GM21526 (cell line): Measurements from ENCODE around the gene MAZ.
"Not testable (repeated sequence)": the region's sequence is repeated elsewhere in the genome, so short reads cannot be mapped to it uniquely, and the experiment has no call there.

Source experiments
- ATAC-seq: cut with Tn5 transposase; IDR thresholded peaks from one replicate; pipeline ENCODE4 v1.9.1; 2021; ENCODE audit warnings: moderate library complexity; ENCODE audit not compliant: unreplicated experiment, low FRiP score

The MAZ gene

DNA sequence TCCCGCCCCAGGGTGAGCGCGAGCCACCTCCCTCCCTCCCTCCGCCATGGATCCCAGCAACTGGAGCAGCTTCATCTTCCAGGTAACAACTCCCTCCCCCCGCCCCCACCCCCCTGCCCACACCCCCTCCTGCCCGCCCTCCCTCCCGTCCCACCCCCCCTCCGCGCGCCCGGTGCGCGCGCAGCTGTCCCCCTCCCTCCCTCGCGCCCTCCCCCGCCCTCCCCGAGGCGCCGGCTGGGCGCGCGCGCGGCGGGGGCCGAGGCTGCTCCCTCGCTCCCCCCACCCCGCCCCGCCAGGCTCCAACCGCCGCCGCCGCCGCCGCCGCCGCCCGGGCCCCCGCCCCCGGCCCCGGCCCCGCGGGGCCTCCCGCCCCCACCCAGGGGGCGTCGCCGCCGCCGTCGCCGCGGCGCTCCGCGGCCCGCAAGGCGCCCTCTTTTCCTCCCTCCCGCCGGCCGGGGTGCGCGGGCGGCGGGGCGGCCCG lies at the start of gene MAZ:
Gene MAZ (plus strand): TSS at position 431 of the 481 bp plus-strand sequence. CDS start 173 bp downstream, outside the sequence.
- ATAC-seq = no peak

DNA sequence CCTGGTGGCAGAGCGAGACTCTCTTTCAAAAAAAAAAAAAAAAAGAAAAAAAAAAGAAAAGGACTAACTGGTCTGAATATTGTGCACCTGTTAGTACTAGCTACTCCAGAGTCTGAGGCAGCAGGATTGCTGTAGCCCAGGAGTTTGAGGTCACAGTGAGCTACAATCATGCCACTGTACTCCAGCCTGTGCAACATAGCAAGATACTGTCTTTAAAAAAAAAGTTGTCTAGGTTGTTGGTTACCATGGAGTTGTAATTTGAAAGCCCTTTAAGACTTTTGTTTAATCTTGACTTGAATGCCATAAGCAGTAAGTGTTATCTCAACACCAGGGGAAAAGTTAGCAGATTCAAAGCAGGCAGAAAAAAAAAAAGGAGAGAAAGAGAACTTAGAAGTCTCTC lies 49.7 kb upstream of the MAZ start:
- ATAC-seq = no peak

DNA sequence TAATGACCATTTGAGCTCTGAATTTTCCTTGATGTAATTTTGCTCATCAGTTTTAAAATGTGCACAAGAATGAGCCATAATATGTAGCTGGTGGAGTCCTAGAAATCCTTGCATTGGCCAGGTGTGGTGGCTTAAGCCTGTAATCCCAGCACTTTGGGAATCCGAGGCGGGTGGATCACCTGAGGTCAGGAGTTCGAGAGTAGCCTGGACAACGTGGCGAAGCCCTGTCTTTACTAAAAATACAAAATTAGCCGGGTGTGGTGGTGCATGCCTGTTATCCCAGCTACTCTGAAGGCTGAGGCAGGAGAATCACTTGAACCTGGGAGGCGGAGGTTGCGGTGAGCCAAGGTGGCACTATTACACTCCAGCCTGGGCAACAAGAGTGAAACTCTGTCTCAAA lies 49.2 kb upstream of the MAZ start:
- not testable (repeated sequence) for ATAC-seq

DNA sequence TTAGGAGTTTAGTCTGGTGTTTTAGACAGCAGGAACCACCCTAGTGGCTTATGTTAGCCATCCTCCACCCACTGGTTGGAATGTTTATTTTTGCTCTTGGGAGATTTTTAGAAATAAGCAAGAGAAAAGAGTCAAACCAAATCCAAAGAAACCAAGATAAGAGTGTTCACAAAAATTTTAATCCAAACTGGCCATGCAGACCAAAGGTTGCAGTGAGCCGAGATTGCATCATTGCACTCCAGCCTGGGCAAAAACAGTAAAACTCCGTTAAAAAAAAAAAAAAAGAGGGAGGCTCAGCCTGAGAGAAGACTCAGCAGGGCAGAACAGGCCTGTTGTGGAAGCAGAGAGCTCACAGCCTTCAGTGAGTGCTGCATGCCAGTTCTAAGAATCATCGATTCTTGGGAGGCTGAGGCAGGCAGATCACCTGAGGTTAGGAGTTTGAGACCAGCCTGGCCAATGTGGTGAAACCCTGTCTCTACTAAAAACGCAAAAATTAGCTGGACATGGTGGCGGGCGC lies 48.3 kb upstream of the MAZ start:
- no peak for ATAC-seq

DNA sequence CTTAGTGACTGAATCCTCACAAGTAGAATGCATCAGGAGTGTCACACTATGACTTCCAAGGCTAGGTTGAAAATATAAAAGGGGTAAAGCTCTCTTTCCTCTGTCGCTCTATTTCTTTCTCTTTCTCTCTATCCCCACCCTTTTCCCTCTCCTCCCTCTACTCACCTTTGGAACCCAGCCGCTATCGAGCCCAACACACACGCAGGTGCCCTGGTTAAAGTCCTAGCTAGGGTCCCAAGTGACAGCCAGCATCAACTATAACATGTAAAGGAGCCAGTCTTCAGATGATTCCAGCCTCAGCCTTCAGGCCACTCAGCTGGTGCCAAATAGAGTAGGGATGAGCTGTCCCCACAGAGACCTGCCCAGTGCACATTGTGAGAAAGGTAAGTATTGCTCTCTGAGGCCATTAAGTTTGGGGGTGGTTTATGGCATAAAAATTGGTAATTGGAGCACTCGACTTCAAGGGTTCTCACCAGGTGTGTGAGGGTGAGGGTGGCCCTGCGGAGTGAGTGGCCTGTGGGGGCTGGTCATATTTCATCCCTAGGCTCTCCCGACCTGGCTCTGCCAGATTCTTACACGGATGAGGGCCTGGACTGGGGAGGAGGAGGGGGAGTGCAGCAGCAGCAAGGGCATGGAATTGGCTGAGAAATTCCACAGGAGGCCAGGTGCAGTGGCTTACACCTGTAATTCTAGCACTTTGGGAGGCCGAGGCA lies 45.6 kb upstream of the MAZ start:
- ATAC-seq = no peak

DNA sequence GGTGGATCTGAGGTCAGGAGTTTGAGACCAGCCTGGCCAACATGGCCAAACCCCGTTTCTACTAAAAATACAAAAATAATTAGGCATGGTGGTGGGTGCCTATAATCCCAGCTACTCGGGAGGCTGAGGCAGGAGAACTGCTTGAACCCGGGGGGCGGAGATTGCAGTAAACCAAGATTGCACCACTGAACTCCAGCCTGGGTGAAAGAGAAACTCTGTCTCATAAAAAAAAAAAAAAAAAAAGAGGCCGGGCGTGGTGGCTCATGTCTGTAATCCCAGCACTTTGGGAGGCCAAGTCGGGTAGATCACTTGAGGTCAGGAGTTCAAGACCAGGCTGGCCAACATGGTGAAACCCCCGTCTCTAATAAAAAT lies 45.1 kb upstream of the MAZ start:
- not testable (repeated sequence) for ATAC-seq

DNA sequence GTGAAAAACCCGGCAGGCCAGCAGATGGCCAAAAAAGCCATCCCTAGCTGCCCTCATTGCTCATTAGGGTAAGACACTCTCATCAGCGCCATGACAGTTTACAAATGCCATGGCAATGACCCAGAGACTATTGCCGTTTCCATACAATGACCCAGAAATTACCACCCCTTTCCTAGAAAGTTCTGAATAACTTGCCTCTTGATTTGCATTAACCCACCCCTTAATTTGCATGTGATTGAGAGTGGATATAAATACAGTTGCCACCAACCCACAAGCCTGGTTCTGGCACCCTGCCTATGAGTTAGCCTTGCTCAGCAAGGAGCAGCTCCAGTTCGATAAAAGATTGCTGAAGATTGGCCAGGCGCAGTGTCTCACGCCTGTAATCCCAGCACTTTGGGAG lies 44.4 kb upstream of the MAZ start:
- no peak for ATAC-seq

DNA sequence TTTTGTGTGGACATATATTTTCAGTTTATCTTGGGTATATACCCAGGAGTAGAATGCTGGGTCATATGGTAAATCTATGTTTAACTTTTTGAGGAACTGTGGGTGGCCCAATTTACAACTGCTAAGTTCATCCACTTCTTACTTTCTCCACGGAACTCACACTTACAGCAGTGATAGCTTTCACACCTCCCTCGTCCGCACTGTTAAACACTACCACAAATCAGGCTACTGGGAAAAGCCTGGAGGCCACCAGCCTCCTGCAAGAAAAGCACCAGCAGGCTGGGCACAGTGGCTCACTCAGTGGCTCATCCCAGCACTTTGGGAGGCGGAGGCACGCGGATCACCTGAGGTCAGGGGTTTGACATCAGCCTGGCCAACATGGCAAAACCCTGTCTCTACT lies 43.0 kb upstream of the MAZ start:
- ATAC-seq = no peak

DNA sequence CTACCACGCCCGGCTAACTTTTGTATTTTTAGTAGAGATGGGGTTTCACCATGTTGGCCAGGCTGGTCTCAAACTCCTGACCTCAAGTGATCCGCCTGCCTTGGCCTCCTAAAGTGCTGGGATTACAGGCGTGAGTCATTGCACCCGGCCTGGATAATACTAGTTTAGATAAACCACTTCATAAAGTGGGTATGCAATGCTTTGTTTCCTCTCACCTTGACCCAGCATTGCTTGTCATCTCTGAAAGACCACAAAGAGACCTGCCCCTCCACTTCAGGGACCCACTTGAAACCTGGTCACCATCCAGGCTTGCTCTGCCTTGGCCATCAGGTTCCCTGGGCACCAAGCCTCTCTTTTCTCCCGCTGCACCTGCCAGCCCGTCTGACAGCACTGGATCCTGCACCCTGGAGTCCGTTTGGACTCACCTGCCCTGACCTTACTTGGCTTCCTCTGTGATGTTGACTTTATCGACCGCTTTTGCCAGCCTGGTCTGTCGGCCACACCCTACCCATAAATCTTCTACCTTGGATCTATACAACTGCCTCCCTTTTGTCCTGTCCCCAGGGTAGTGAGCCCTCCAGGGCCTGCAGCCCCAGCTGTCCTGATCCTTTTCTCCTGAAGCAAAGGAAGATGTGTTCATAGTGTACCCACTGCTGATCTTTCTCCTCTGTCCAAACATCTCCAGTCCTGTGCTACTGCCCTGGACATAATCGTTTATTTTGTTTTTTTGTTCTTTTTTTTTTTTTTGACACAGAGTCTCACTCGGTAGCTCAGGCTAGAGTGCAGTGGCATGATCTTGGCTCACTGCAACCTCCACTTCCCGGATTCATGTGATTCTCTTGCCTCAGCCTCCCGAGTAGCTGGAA lies 40.9 kb upstream of the MAZ start:
- ATAC-seq = no peak

DNA sequence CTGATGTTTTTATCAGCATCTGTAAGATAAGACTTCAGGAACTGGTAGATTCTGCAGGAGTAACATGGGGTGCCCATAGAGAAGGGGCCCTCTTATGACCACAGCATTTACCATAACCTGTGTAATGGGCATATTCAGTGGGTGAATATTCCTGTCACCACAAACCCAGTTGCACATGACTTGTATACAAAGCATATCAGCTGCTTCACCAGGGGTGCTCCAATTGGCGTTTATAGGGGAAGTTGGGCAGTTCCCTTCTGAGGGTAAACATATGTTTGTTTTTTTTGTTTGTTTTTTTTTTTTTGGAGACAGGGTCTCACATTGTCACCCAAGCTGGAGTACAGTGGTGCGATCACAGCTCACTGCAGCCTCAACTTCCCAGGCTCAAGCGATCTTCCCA lies 39.8 kb upstream of the MAZ start:
- no peak for ATAC-seq

DNA sequence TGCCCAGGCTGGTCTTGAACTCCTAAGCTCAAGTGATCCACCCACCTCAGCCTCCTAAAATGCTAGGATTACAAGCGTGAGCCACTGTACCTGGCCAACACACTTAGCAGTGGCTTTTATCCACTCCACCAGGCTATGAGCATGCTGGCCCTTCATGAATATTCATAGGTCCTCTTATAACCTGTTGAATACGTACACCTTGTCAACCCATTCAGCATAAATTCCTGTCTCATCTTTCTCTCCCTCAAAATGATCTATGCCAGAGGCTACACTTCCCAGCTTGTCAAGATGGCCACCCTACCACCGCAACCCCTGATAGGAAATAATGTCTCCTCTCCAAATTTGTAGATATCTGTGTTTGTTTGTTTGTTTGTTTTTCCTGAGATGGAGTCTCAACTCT lies 39.3 kb upstream of the MAZ start:
- no peak for ATAC-seq

DNA sequence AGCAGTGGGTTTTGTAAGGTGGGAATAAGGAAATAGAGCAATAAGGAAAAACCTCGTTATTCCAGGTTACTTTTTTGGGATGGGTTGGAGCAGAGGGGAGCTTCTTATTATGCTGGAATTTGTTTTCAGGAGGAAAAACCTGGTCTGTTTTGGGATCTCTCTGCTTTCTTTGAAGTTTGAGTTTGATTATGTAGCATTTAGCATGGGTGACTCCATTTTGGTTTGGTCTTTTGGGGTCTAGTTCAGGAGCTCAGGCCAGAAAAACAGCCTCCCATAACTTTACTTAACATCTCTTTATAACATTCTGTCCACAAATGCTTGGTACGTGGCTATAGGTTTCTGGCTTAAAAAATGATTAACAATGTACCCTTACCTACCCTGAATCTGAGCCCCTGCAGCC lies 36.8 kb upstream of the MAZ start:
- no peak for ATAC-seq

DNA sequence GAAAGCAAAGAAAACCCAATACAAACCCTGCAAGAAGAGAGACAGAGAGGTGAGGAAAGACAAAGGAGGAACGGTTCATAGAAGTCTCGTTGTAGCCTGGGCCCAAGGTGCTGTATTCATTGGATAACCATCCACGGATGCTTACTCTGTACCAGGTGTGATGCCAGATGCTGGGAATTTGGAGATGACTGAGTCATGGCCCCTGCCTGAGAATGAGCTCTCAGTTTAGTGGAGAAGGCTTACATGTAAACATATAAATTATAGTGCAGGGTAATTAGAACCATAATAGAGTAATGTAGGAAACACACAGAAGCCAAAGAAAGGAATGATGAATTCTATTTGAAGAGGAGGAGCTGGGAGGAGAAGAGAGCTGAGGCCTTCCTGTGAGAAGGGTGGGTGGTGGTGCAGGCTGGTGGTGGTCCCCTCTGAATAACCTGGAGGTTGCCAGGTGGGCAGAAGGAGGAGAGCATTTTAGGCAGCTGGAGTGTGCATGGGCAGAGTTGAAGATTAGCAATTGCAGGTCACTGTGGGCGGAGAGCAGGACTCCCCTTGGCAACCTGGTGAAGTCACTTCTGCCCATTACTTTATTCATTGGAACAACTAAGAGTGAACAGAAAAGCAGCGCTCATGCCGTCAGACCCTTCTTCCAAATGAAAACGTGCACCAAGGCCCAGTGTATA lies 35.9 kb upstream of the MAZ start:
- ATAC-seq = no peak

DNA sequence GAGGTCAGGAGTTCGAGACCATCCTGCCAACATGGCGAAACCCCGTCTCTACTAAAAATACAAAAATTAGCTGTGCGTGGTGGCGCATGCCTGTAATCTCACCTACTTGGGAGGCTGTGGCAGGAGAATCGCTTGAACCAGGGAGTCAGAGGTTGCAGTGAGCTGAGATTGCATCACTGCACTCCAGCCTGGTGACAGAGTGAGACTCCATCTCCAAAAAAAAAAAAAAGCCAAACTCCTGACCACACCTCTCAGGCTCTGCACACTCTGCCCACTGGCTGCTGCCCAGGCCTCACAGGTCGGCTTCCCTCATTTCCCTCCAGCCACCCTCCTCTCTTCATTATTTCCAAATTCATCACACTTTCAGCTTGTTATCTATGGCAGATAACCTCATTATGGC lies 34.0 kb upstream of the MAZ start:
- not testable (repeated sequence) for ATAC-seq

DNA sequence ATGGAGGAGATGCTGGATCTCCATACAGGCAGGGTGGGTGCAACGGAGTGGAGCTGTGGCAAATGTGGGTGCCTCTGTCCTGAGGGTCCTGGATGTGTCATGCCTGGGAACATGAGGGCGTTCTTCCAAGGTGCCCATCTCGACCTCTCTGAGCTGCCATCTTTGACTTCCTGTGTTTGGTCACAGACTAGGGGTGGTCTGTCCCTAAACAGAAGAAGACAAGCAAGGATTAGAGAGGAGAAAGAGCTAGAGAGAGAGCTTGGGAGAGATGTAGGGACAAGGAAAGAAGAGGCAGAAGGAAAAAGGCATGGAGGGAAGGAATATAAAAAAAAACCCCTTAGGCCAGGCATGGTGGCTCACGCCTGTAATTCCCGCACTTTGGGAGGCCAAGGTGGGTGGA lies 31.6 kb upstream of the MAZ start:
- no peak for ATAC-seq

DNA sequence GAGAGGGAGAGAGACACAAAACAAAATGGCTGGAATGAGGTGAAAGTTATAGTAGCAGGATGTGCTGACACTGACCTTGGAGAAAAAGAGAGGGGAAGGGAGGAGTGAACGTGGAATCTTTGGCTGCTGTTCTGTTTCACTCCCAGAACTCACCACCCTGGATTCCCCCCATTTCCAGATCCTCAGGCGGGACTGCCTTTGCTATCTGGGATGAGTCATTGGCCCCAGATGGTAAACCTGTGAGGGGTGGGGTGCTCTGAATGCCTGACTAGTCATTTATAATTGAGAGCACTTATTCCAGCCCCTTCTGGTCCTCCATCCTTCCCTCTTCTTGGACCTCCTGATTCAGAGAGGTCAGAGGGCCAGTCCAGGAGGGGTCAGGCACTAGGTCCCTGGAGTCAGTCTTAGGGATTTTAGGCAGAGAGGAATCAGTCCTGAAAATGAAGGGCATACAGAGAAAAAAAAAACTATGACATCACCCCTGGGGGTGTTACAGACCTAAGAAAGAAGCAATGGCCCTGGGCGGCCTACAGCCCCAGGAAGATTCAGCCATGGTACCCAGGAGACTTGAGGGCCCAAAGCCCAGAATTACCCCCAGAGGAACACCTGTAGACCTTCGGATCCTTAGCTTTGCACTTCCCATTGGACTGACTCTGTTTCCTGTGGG lies 30.5 kb upstream of the MAZ start:
- no peak for ATAC-seq

DNA sequence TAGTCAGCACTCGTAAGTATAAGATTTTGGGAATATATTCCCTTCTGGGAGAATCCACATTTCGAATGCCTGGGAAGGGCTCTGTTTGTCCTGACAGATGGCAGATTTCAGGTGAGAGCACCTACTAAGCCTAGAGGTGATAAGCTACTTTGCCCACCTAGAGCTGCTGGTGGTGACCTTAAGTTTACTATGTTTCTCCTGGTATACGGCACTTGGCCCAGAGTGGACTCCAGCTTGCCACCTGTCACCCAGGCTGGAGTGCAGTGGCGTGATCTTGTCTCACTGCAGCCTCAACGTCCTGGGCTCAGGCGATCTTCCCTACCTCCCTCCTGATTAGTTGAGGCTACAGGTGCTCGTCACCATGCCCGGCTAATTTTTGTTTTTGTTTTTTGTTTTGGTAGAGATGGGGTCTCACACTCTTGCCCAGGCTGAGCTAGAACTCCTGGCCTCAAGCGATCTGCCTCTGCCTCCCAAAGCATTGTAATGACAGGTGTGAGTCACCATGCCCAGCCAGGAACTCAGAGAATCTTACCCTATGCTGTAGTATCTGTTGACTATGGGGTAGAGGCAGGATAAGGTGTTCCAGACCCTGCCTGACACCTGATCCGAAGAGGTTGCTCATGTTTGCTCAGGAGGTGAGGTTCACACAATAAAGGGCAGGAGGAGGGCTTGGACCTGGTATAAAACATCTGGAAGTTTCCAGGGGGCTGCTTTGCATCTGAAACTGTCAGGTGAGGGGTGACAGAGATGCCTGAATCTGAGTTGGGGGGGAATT lies 28.6 kb upstream of the MAZ start, which contains the start of gene ZG16:
Gene ZG16 (plus strand): TSS at position 681 of the 775 bp plus-strand sequence. CDS start 1,011 bp downstream, outside the sequence.
- ATAC-seq = no peak

DNA sequence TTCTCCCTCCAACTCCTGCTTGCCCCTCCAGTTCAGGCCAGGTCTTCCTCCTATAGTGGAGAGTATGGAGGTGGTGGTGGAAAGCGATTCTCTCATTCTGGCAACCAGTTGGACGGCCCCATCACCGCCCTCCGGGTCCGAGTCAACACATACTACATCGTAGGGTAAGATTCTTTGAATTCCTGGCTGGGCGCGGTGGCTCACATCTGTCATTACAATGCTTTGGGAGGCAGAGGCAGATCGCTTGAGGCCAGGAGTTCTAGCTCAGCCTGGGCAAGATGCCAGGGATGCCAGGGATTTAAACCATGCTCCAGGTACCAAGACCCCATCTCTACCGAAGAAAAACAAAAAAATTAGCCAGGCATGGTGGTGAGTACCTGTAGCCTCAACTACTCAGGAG lies 26.9 kb upstream of the MAZ start:
- no peak for ATAC-seq

DNA sequence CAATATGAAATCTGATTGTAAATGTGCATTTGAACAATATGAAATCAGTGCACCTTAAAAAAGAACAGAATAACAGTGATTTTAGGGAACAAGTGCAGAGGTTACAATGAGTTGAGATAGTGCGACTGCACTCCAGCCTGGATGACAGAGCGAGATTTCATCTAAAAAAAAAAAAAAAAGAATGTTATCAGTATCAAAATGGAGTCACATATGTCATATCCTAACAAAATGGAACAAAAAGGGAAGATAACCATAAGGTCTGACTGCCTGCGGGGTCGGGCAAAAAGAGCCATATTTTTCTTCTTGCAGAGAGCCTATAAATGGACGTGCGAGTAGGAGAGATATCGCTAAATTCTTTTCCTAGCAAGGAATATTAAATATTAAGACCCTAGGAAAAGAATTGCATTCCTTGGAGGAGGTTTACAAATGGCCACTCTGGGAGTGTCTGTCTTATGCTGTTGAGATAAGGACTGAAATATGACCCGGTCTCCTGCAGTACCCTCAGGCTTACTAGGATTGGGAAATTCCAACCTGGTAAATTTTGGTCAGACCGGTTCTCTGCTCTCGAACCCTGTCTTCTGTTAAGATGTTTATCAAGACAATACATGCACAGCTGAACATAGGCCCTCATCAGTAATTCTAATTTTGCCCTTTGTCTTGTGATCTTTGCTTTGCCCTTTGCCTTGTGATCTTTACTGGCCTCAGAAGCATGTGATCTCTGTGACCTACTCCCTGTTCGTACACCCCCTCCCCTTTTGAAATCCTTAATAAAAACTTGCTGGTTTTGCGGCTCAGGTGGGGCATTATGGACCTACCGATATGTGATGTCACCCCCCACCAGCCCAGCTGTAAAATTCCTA lies 23.0 kb upstream of the MAZ start:
- ATAC-seq = not testable (repeated sequence)
